HL-60 (cell line): Measurements from ENCODE around the gene PROK1.

Experiments used
- DNase-seq, 2 experiments: peaks; one replicate each; pipeline ENCODE4 v3.0.0-alpha.2; 2010 to 2020; ENCODE audit warnings: low read depth in 1 of 2, low spot score in 1 of 2
- H3K27ac ChIP-seq: fragments of 250-450 bp; sonication (Bioruptor Pico); replicated peaks from 2 replicates; pipeline ENCODE4 v1.5.1; 2020; ENCODE audit warnings: mild to moderate bottlenecking, moderate library complexity
- H3K27me3 ChIP-seq: fragments of 250-450 bp; sonication (Bioruptor Pico); 2 replicates; pipeline ENCODE4 v1.5.1; 2021; ENCODE audit warnings: mild to moderate bottlenecking, moderate library complexity; ENCODE audit not compliant: insufficient read depth, poor library complexity, severe bottlenecking
- H3K4me3 ChIP-seq: replicated peaks from 2 replicates; pipeline ENCODE4 v1.5.1; 2011; ENCODE audit warnings: mild to moderate bottlenecking, control low read depth, low read length; ENCODE audit not compliant: insufficient read depth
- CTCF ChIP-seq: IDR thresholded peaks from one replicate; pipeline ENCODE4 v1.5.1; 2011; ENCODE audit warnings: low read length, control low read depth, inconsistent platforms; ENCODE audit not compliant: insufficient read depth
- GABPA ChIP-seq: IDR thresholded peaks from 2 replicates; pipeline ENCODE4 v1.6.1; 2012; ENCODE audit warnings: low read depth
- POLR2AphosphoS5 ChIP-seq: IDR thresholded peaks from 2 replicates; pipeline ENCODE4 v1.6.1; 2012; ENCODE audit warnings: low read depth
- REST ChIP-seq: IDR thresholded peaks from 2 replicates; pipeline ENCODE4 v1.6.1; 2012; ENCODE audit warnings: low read depth; ENCODE audit not compliant: insufficient replicate concordance
- SPI1 ChIP-seq: IDR thresholded peaks from 2 replicates; pipeline ENCODE4 v1.6.1; 2012; ENCODE audit warnings: low read depth, mild to moderate bottlenecking, borderline replicate concordance

Gene PROK1

GRCh38 chr1:110490791-110491451, 40.0 kb downstream of the PROK1 start:
- no peak overlapping the region for H3K27ac ChIP-seq
- H3K27me3 ChIP-seq = no peaks in the 10 kb centered on the region
- no peak overlapping the region for H3K4me3 ChIP-seq
- peak; percentile 43 to 50 for DNase-seq
- TF ChIP-seq CTCF (no peak), GABPA (no peak), POLR2AphosphoS5 (no peak), REST (no peak), SPI1 (no peak)

- no peak for DNase-seq
- Histone ChIP-seq H3K4me3 (no peak overlapping the region), H3K27ac (no peak overlapping the region), H3K27me3 (no peaks in the 10 kb centered on the region)
- TF ChIP-seq SPI1 = no peak
- no peak for TF ChIP-seq POLR2AphosphoS5
- no peak for TF ChIP-seq REST
- no peak for TF ChIP-seq GABPA
- no peak for TF ChIP-seq CTCF
Measured at GRCh38 chr1:110492573-110492972, 41.6 kb downstream of the PROK1 start.

GRCh38 chr1:110493059-110493699, 42.2 kb downstream of the PROK1 start:
- TF ChIP-seq GABPA = no peak
- no peak for TF ChIP-seq CTCF
- no peak for TF ChIP-seq SPI1
- no peak for TF ChIP-seq REST
- TF ChIP-seq POLR2AphosphoS5 = no peak
- no peak overlapping the region for H3K4me3 ChIP-seq

More at GRCh38 chr1:110493059-110493699, 42.2 kb downstream of the PROK1 start:
- no peaks in the 10 kb centered on the region for H3K27me3 ChIP-seq
- DNase-seq = no peak
- no peak overlapping the region for H3K27ac ChIP-seq
